NB4 (cell line): ENCODE data around the gene KAZN.

Experiments
- DNase-seq: peaks from one replicate; pipeline ENCODE4 v3.0.0; 2010; ENCODE audit warnings: low read depth
- H3K4me3 ChIP-seq: one replicate; pipeline ENCODE4 v1.5.1; 2011; ENCODE audit warnings: mild to moderate bottlenecking, low read depth, low read length, moderate library complexity
- MYC ChIP-seq: IDR thresholded peaks from 2 replicates; pipeline ENCODE4 v1.6.1; 2011; ENCODE audit warnings: low read depth, low read length
- POLR2A ChIP-seq: IDR thresholded peaks from 2 replicates; pipeline ENCODE4 v1.6.1; 2011; ENCODE audit warnings: mild to moderate bottlenecking; ENCODE audit not compliant: insufficient read length; ENCODE audit errors: extremely low read depth
- TF ChIP-seq, protein P1 (sequence below): IDR thresholded peaks from one replicate; pipeline ENCODE4 v1.5.1; 2012; ENCODE audit warnings: low read depth, low read length
- TF ChIP-seq, protein P2 (sequence below): IDR thresholded peaks from 2 replicates; pipeline ENCODE4 v1.6.1; 2011; ENCODE audit warnings: low read depth, low read length

Gene KAZN

DNA sequence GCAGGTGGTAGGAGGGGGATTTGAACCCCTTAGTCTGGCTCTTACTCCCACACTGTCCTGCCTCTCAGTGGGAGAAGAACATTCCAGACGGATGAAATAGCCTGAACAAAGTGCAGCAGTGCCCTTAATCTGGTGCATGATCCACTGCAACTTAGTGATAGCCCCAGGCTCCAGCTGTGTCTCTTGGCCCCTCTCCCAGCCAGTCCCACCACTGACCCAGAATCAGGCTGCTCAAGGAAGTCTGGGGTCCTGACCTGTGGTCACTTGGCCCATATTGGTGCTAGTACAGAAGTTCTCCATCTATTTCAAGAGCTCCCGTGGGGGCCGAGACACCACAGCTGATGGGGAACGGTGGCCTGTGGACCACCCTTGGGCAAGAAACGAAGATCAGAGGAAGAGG, 255.0 kb downstream of the KAZN start:
- TF ChIP-seq, protein P1, sequence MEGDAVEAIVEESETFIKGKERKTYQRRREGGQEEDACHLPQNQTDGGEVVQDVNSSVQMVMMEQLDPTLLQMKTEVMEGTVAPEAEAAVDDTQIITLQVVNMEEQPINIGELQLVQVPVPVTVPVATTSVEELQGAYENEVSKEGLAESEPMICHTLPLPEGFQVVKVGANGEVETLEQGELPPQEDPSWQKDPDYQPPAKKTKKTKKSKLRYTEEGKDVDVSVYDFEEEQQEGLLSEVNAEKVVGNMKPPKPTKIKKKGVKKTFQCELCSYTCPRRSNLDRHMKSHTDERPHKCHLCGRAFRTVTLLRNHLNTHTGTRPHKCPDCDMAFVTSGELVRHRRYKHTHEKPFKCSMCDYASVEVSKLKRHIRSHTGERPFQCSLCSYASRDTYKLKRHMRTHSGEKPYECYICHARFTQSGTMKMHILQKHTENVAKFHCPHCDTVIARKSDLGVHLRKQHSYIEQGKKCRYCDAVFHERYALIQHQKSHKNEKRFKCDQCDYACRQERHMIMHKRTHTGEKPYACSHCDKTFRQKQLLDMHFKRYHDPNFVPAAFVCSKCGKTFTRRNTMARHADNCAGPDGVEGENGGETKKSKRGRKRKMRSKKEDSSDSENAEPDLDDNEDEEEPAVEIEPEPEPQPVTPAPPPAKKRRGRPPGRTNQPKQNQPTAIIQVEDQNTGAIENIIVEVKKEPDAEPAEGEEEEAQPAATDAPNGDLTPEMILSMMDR: no peak
- TF ChIP-seq POLR2A: no peak
- TF ChIP-seq MYC: no peak
- TF ChIP-seq, protein P2, sequence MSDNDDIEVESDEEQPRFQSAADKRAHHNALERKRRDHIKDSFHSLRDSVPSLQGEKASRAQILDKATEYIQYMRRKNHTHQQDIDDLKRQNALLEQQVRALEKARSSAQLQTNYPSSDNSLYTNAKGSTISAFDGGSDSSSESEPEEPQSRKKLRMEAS: no peak
- no peak for DNase-seq
- H3K4me3 ChIP-seq: no peak overlapping the region

DNA sequence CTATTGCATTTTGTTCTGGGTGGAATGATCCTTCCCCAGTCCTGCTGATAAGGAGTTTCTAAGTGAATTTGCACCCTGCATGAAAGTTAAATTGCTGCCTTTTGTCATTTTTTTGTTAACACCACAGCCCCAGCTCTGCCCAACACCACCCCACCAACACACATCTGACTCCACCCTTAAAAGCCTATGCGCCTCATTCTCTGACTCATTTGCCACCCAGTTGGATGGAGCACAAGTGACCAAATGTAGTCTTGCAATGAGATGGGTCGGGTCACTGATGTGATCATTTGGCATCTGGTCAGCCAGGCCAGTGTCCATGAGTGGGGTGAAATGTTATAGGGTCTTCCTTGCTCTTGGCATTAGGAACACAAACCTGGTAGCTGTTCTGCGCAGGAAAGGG, 256.8 kb downstream of the KAZN start:
- no peak for DNase-seq
- TF ChIP-seq, protein P2: no peak
- TF ChIP-seq, protein P1: no peak
- TF ChIP-seq MYC: no peak
- no peak for TF ChIP-seq POLR2A
- no peak overlapping the region for H3K4me3 ChIP-seq

DNA sequence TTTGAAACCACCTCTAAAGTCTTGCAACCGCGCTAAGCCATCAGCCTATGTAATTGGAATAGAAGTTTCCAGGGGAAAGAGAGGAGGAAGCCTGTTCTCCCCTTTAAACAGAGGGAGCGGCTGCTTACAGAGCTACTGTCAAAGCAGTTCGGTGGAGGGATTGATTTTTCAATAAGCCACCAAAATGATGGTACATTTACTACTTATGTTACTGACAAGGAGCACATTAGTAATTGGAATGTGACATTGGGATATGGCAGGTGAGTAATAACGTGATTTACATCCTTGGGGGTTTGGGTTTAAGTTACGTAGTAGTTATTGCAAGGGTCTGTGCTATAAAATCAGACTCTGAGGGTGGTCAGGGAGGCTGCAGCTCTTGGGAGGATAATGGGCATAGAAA, 257.3 kb downstream of the KAZN start:
- TF ChIP-seq, protein P2: no peak
- TF ChIP-seq, protein P1: no peak
- no peak for TF ChIP-seq POLR2A
- TF ChIP-seq MYC: no peak
- H3K4me3 ChIP-seq: no peak overlapping the region
- DNase-seq: no peak

DNA sequence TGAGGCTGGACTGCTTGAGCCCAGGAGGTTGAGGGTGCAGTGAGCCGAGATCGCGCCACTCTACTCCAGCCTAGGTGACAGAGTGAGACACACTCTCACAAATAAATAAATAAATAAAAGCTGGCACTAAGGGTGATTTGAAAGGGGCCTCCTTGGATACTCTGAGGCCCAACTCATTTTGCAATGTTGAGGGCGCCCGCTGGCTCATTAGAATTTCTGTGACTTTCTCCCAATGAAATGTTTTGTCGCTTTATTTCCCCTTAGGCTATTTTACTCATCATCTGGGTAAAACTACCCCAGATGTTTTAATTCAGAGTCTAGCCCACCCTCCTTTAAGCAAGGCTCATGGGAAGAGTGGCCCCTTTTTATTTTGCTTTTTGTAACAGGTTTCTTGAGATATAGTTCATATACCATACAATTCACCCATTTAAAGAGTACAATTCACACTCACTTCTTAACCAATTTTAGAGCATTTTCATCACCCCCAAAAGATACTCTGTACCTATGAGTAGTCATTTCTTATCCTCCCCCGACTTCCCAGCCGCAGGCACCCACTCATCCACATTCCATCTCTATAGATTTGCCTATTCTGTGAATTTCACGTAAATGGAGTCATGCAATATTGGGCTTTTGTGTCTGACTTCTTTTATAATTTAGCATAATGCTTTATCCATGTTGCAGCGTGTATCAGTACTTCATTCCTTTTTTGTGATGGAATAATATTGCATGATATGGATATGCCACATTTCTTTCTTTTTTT, 259.1 kb downstream of the KAZN start:
- no peak for DNase-seq
- TF ChIP-seq MYC (no peak), POLR2A (no peak)
- TF ChIP-seq, protein P2: no peak
- TF ChIP-seq, protein P1: no peak
- H3K4me3 ChIP-seq: no peak overlapping the region

DNA sequence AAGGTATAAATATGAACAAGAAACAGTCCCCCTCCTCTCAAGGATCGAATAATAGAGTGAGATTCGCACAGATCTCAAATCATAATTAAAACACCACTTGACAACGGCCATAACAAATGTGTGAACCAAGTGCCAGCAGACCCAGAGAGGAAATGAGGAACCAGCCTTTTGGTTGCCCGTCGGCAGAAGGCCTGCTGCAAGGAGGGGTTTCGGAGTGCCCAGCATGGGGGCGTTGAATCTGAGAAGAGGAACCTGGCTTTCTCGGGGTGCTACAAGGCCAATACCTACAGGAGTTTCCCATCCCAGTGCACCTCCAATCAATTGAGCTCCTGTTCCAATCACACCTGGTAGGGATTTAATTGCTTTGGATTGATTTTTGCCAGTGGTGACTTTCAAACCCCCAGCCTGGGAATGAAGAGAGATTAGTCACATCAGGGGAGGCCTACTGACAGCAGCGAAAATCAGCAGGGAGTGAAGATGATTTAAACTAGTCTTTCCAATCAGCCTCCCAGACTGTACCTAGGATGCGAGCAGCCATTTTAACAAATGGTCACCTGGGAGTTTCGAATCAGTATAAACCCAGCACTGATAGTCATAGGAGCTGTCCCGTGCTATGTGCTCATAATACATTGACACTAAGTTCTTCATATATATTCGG, 263.8 kb downstream of the KAZN start:
- TF ChIP-seq, protein P1: no peak
- TF ChIP-seq, protein P2: no peak
- TF ChIP-seq MYC (no peak), POLR2A (no peak)
- no peak overlapping the region for H3K4me3 ChIP-seq
- DNase-seq: peak; percentile 5
